Panc1 (cell line): Measurements from ENCODE around the gene SRGAP3. TPM values are rescaled to one million over a fixed set of nuclear protein-coding genes. Genes with fewer than 3 reads are reported as not detected.

Experiments used
- ATAC-seq: fragments of 200-7000 bp; cut with Tn5 transposase; 2 replicates; pipeline ENCODE4 v1.9.1; 2020; ENCODE audit warnings: mild to moderate bottlenecking, moderate library complexity
- BruUV-seq: library from RNA; stranded (reverse); fragments of 400-500 nt; replicated peaks from 2 replicates; lab custom pipeline; 2021; lab: Mats Ljungman, UMichigan
- CTCF ChIA-PET: fragments of 300-600 bp; sonication (Branson Sonifier 250); formaldehyde crosslinking; loops from one replicate; lab custom pipeline; 2022; ENCODE audit warnings: antibody characterized with exemption; lab: Charles Lee
- POLR2A ChIA-PET: fragments of 300-600 bp; sonication (Branson Sonifier 250); formaldehyde crosslinking; loops from one replicate; lab custom pipeline; 2022; ENCODE audit warnings: antibody characterized with exemption; lab: Charles Lee
- DNase-seq: peaks from one replicate; pipeline ENCODE4 v3.0.0-alpha.2; 2010; ENCODE audit warnings: low read depth, low spot score
- H3K27ac ChIP-seq: 2 replicates; pipeline ENCODE4 v1.5.1; 2011; ENCODE audit warnings: mild to moderate bottlenecking, low read length, inconsistent platforms
- H3K27me3 ChIP-seq: fragments of 200-500 bp; sonication (Bioruptor generic); 2 replicates; pipeline ENCODE4 v1.6.0; 2014; ENCODE audit warnings: low read length, inconsistent platforms; ENCODE audit not compliant: control insufficient read depth, insufficient read depth
- H3K36me3 ChIP-seq: fragments of 200-500 bp; sonication (Bioruptor generic); 2 replicates; pipeline ENCODE4 v1.5.1; 2014; ENCODE audit warnings: inconsistent platforms, mild to moderate bottlenecking, low read length, moderate library complexity; ENCODE audit not compliant: control insufficient read depth, insufficient read depth
- H3K4me1 ChIP-seq: 2 replicates; pipeline ENCODE4 v1.5.1; 2011; ENCODE audit warnings: inconsistent platforms, mild to moderate bottlenecking, low read length, moderate library complexity; ENCODE audit not compliant: control insufficient read depth, insufficient read depth
- H3K4me3 ChIP-seq, 2 experiments: 2 replicates each; pipeline ENCODE4 v1.5.1; 2011 to 2012; ENCODE audit warnings: low read depth in 2 of 2, low read length in 2 of 2, mild to moderate bottlenecking in 2 of 2, inconsistent platforms in 1 of 2, moderate library complexity in 1 of 2
- H3K9me3 ChIP-seq: fragments of 200-500 bp; sonication (Bioruptor generic); 2 replicates; pipeline ENCODE4 v1.5.1; 2014; ENCODE audit warnings: low read depth, mild to moderate bottlenecking, inconsistent platforms, low read length, moderate library complexity; ENCODE audit not compliant: control insufficient read depth, insufficient read depth
- CTCF ChIP-seq: fragments of 450-650 bp; IDR thresholded peaks from 2 replicates; pipeline ENCODE4 v1.5.1; 2017; ENCODE audit warnings: mild to moderate bottlenecking
- POLR2AphosphoS5 ChIP-seq: IDR thresholded peaks from 2 replicates; pipeline ENCODE4 v1.6.1; 2012; ENCODE audit warnings: mild to moderate bottlenecking, low read depth, low read length, moderate library complexity
- REST ChIP-seq, 2 experiments: IDR thresholded peaks; 2 replicates each; pipeline ENCODE4 v1.6.1; 2011 to 2012; ENCODE audit warnings: low read depth in 2 of 2, control low read depth in 1 of 2, low read length in 1 of 2, mild to moderate bottlenecking in 1 of 2, moderate library complexity in 1 of 2; ENCODE audit not compliant: insufficient read depth in 1 of 2
- SIN3A ChIP-seq: IDR thresholded peaks from 2 replicates; pipeline ENCODE4 v1.6.1; 2012; ENCODE audit warnings: low read depth, mild to moderate bottlenecking, low read length, moderate library complexity, borderline replicate concordance; ENCODE audit not compliant: insufficient read depth
- TCF7L2 ChIP-seq: IDR thresholded peaks from 2 replicates; pipeline ENCODE4 v1.6.1; 2011; ENCODE audit warnings: mild to moderate bottlenecking, low read depth, low read length, inconsistent platforms
- in situ Hi-C: cut with HindIII; loops from 2 replicates; pipeline ENCODE4 v1.10.0; 2016; ENCODE audit warnings: low sequenced_read_pairs, low pct_unique_long_range_greater_than_20kb
- intact Hi-C: fragments of 100-400 bp; cut with micrococcal nuclease; formaldehyde crosslinking; loops from one replicate; pipeline ENCODE4 v1.10.0; 2022; ENCODE audit not compliant: unreplicated experiment
- total RNA-seq: library from RNA; stranded (reverse); gene quantifications from one replicate; pipeline ENCODE4 v1.2.1, GENCODE V29; 2021; ENCODE audit not compliant: unreplicated experiment

The SRGAP3 gene
- total RNA-seq, 1 experiment from 2014 or later: 0.82 TPM

- Histone ChIP-seq H3K4me3 (no peak overlapping the region), H3K4me1 (no peaks in the 10 kb centered on the region), H3K9me3 (no peaks in the 10 kb centered on the region), H3K36me3 (no peaks in the 10 kb centered on the region), H3K27ac (no peak overlapping the region), H3K27me3 (no peaks in the 10 kb centered on the region)
- no peak for DNase-seq
- TF ChIP-seq POLR2AphosphoS5 (no peak), CTCF (no peak), REST (IDR thresholded peaks at IDR 0.05; ENCODE audit: insufficient read depth in 1 of 2, low read depth in 2 of 2, low read length in 1 of 2) (no peak), SIN3A (no peak), TCF7L2 (no peak)
- CTCF ChIA-PET: no interaction called here
- ATAC-seq: no peak
- in situ Hi-C loops (no loop called here), intact Hi-C loops (loop anchor here (5.0 kb wide), 2 partner anchors 81 to 316 kb away; no protein-coding TSS in a partner anchor)
- no TSS peak for BruUV-seq
- POLR2A ChIA-PET: no interaction called here
Observed at GRCh38 chr3:8985876-8986275, 263.6 kb downstream of the SRGAP3 start.

- Histone ChIP-seq H3K9me3 (no peaks in the 10 kb centered on the region), H3K4me1 (no peaks in the 10 kb centered on the region), H3K36me3 (no peaks in the 10 kb centered on the region), H3K27me3 (no peaks in the 10 kb centered on the region), H3K4me3 (no peak overlapping the region), H3K27ac (no peak overlapping the region)
- ChIA-PET POLR2A (no interaction called here), CTCF (no interaction called here)
- BruUV-seq: no TSS peak
- in situ Hi-C loops (no loop called here), intact Hi-C loops (loop anchor here (5.0 kb wide), 2 partner anchors 82 to 317 kb away; no protein-coding TSS in a partner anchor)
- TF ChIP-seq SIN3A (no peak), REST (IDR thresholded peaks at IDR 0.05; ENCODE audit: insufficient read depth in 1 of 2, low read depth in 2 of 2, low read length in 1 of 2) (no peak), POLR2AphosphoS5 (no peak), CTCF (no peak), TCF7L2 (no peak)
- DNase-seq: no peak
- ATAC-seq: no peak
Observed at GRCh38 chr3:8985411-8985831, 264.0 kb downstream of the SRGAP3 start.
